PC-9 (cell line): ENCODE measurements around the gene TMEM11. TPM values are rescaled to one million over a fixed set of nuclear protein-coding genes. Genes with fewer than 3 reads are reported as not detected.

Source experiments
- BruUV-seq: library from RNA; stranded (reverse); fragments of 400-500 nt; replicated peaks from 2 replicates; lab custom pipeline; 2021; lab: Mats Ljungman, UMichigan
- CTCF ChIA-PET: fragments of 300-600 bp; sonication (Branson Sonifier 250); formaldehyde crosslinking; loops from one replicate; lab custom pipeline; 2022; ENCODE audit warnings: antibody characterized with exemption; lab: Charles Lee
- POLR2A ChIA-PET: fragments of 300-600 bp; sonication (Branson Sonifier 250); formaldehyde crosslinking; loops from one replicate; lab custom pipeline; 2022; ENCODE audit warnings: antibody characterized with exemption; ENCODE audit not compliant: unreplicated experiment; lab: Charles Lee
- DNase-seq, 2 experiments: peaks; one replicate each; pipeline versions ENCODE4 v3.0.0 to v3.0.0-alpha.2; 2015 to 2022; ENCODE audit warnings: mixed read lengths in 1 of 2
- H2AFZ ChIP-seq: fragments of 200-600 bp; sonication (generic); 2 replicates; pipeline ENCODE4 v1.8.1; 2017; ENCODE audit warnings: antibody characterized with exemption
- H3F3A ChIP-seq: fragments of 200-600 bp; sonication (generic); 2 replicates; pipeline ENCODE4 v1.8.1; 2017; ENCODE audit warnings: antibody characterized with exemption, mild to moderate bottlenecking, low read depth; ENCODE audit not compliant: insufficient read depth
- H3K27ac ChIP-seq: fragments of 200-600 bp; sonication (generic); 2 replicates; pipeline ENCODE4 v1.6.1; 2016; ENCODE audit warnings: mixed run types
- H3K27me3 ChIP-seq: fragments of 200-600 bp; sonication (generic); 2 replicates; pipeline ENCODE4 v1.6.1; 2016; ENCODE audit warnings: low read depth, mixed run types; ENCODE audit not compliant: insufficient read depth
- H3K36me3 ChIP-seq: fragments of 200-600 bp; sonication (generic); 2 replicates; pipeline ENCODE4 v1.6.1; 2016; ENCODE audit warnings: low read depth, mixed run types
- H3K4me1 ChIP-seq: fragments of 200-600 bp; sonication (generic); replicated peaks from 2 replicates; pipeline ENCODE4 v1.6.1; 2016; ENCODE audit warnings: mixed run types; ENCODE audit not compliant: insufficient read depth
- H3K4me2 ChIP-seq: fragments of 200-600 bp; sonication (generic); 2 replicates; pipeline ENCODE4 v1.6.1; 2017; ENCODE audit warnings: mixed run types
- H3K4me3 ChIP-seq: fragments of 200-600 bp; sonication (generic); 2 replicates; pipeline ENCODE4 v1.6.1; 2016; ENCODE audit warnings: mixed run types
- H3K79me2 ChIP-seq: fragments of 200-600 bp; sonication (generic); 2 replicates; pipeline ENCODE4 v1.6.1; 2017; ENCODE audit warnings: low read depth, mixed run types
- H3K9me2 ChIP-seq: fragments of 200-600 bp; sonication (generic); 2 replicates; pipeline ENCODE4 v1.8.1; 2017; ENCODE audit warnings: mild to moderate bottlenecking; ENCODE audit not compliant: insufficient read depth
- H3K9me3 ChIP-seq: fragments of 200-600 bp; sonication (generic); 2 replicates; pipeline ENCODE4 v1.8.1; 2016; ENCODE audit warnings: low read depth; ENCODE audit not compliant: insufficient read depth
- H4K20me1 ChIP-seq: fragments of 200-600 bp; sonication (generic); 2 replicates; pipeline ENCODE4 v1.8.1; 2017; ENCODE audit not compliant: insufficient read depth
- CTCF ChIP-seq: fragments of 200-600 bp; sonication (generic); conservative IDR thresholded peaks from 2 replicates; pipeline ENCODE4 v1.6.1; 2017; ENCODE audit warnings: mixed run types, antibody characterized with exemption, mild to moderate bottlenecking, moderate library complexity
- EZH2 ChIP-seq: fragments of 200-600 bp; sonication (generic); IDR thresholded peaks from 2 replicates; pipeline ENCODE4 v1.8.0; 2017; ENCODE audit warnings: antibody characterized with exemption, low read depth
- intact Hi-C: fragments of 100-400 bp; cut with micrococcal nuclease; formaldehyde crosslinking; loops from one replicate; pipeline ENCODE4 v1.10.0; 2022; ENCODE audit not compliant: unreplicated experiment
- total RNA-seq: library from RNA; stranded (reverse); gene quantifications from 2 replicates; pipeline ENCODE4 v1.2.3, GENCODE V29; 2021

Gene TMEM11
- total RNA-seq, 1 experiment from 2014 or later, result 37.6 TPM

- no peak for DNase-seq
Observed at GRCh38 chr17:21183468-21183867, 30.5 kb downstream of the TMEM11 start.

GRCh38 chr17:21177854-21178600 lies 35.9 kb downstream of the TMEM11 start:
- BruUV-seq, result no TSS peak
- ChIA-PET CTCF (interaction anchor here (1.1 kb wide), 1 partner anchor 49 kb away, joined by 3 read pairs; no protein-coding TSS in a partner anchor), POLR2A (no interaction called here)
- Histone ChIP-seq H3K27me3 (no peaks in the 10 kb centered on the region), H3K4me1 (no peaks in the 10 kb centered on the region), H3K79me2 (no peaks in the 10 kb centered on the region), H3K9me2 (no peaks in the 10 kb centered on the region), H4K20me1 (no peaks in the 10 kb centered on the region), H3K36me3 (no peaks in the 10 kb centered on the region), H2AFZ (no peak overlapping the region), H3K9me3 (no peaks in the 10 kb centered on the region), H3K4me2 (no peak overlapping the region), H3K4me3 (no peak overlapping the region), H3F3A (no peaks in the 10 kb centered on the region), H3K27ac (no peak overlapping the region)
- no peak for DNase-seq
- TF ChIP-seq CTCF, result no peak
- no peak for TF ChIP-seq EZH2
- intact Hi-C loops, result no loop called here

More at GRCh38 chr17:21183468-21183867, 30.5 kb downstream of the TMEM11 start:
- TF ChIP-seq CTCF (no peak), EZH2 (no peak)
- intact Hi-C loops, result no loop called here
- Histone ChIP-seq H3K4me1 (no peaks in the 10 kb centered on the region), H3K9me3 (no peaks in the 10 kb centered on the region), H3K4me3 (no peak overlapping the region), H3F3A (no peaks in the 10 kb centered on the region), H2AFZ (no peak overlapping the region), H3K79me2 (no peaks in the 10 kb centered on the region), H3K36me3 (no peaks in the 10 kb centered on the region), H3K27me3 (no peaks in the 10 kb centered on the region), H3K27ac (no peak overlapping the region), H4K20me1 (no peaks in the 10 kb centered on the region), H3K4me2 (no peak overlapping the region), H3K9me2 (no peaks in the 10 kb centered on the region)
- POLR2A ChIA-PET, result no interaction called here
- CTCF ChIA-PET, result no interaction called here
- BruUV-seq, result no TSS peak

GRCh38 chr17:21177401-21177800 lies 36.6 kb downstream of the TMEM11 start:
- no peaks in the 10 kb centered on the region for H3K9me2 ChIP-seq
- no peak overlapping the region for H3K4me3 ChIP-seq
- ChIA-PET CTCF (no interaction called here), POLR2A (no interaction called here)
- intact Hi-C loops, result no loop called here
- no peaks in the 10 kb centered on the region for H3K4me1 ChIP-seq
- H3K4me2 ChIP-seq, result no peak overlapping the region
- no peaks in the 10 kb centered on the region for H3K9me3 ChIP-seq
- BruUV-seq, result no TSS peak
- H3K36me3 ChIP-seq, result no peaks in the 10 kb centered on the region
- no peaks in the 10 kb centered on the region for H4K20me1 ChIP-seq
- H3K27me3 ChIP-seq, result no peaks in the 10 kb centered on the region
- H3K27ac ChIP-seq, result no peak overlapping the region
- no peaks in the 10 kb centered on the region for H3F3A ChIP-seq
- DNase-seq, result no peak
- H2AFZ ChIP-seq, result no peak overlapping the region
- TF ChIP-seq CTCF (no peak), EZH2 (no peak)
- no peaks in the 10 kb centered on the region for H3K79me2 ChIP-seq
